HEK293 (cell line): ENCODE results near the gene PDE3B.

Source experiments
- HOXA7 ChIP-seq: sonication (generic); formaldehyde crosslinking; IDR thresholded peaks from 2 replicates; pipeline ENCODE4 v1.8.1; 2022; ENCODE audit warnings: missing genetic modification reagents, borderline replicate concordance
- KLF7 ChIP-seq: fragments of 450-650 bp; formaldehyde crosslinking; IDR thresholded peaks from 2 replicates; pipeline ENCODE4 v1.5.1; 2016; ENCODE audit warnings: missing biosample characterization, missing genetic modification characterization, borderline replicate concordance
- KLF8 ChIP-seq: fragments of 450-650 bp; formaldehyde crosslinking; IDR thresholded peaks from 2 replicates; pipeline ENCODE4 v1.5.1; 2016; ENCODE audit warnings: missing biosample characterization, missing genetic modification characterization
- PRDM1 ChIP-seq: fragments of 450-650 bp; formaldehyde crosslinking; IDR thresholded peaks from 2 replicates; pipeline ENCODE4; 2016; ENCODE audit warnings: missing biosample characterization, missing genetic modification characterization
- PRDM10 ChIP-seq: fragments of 450-650 bp; formaldehyde crosslinking; IDR thresholded peaks from 2 replicates; pipeline ENCODE4 v1.5.1; 2016; ENCODE audit warnings: missing biosample characterization, missing genetic modification characterization
- PRDM2 ChIP-seq: fragments of 450-650 bp; formaldehyde crosslinking; IDR thresholded peaks from 2 replicates; pipeline ENCODE4 v1.5.1; 2016; ENCODE audit warnings: missing biosample characterization, missing genetic modification characterization, borderline replicate concordance
- ZBTB20 ChIP-seq: fragments of 450-650 bp; formaldehyde crosslinking; IDR thresholded peaks from 2 replicates; pipeline ENCODE4 v1.5.1; 2016; ENCODE audit warnings: missing biosample characterization, missing genetic modification characterization
- ZNF10 ChIP-seq: fragments of 450-650 bp; formaldehyde crosslinking; IDR thresholded peaks from 2 replicates; pipeline ENCODE4 v1.5.1; 2017; ENCODE audit warnings: missing biosample characterization, missing genetic modification characterization
- ZNF148 ChIP-seq: fragments of 450-650 bp; formaldehyde crosslinking; IDR thresholded peaks from 2 replicates; pipeline ENCODE4 v1.5.0; 2017; ENCODE audit warnings: missing biosample characterization, missing genetic modification characterization, borderline replicate concordance
- ZNF157 ChIP-seq: fragments of 450-650 bp; formaldehyde crosslinking; IDR thresholded peaks from 2 replicates; pipeline ENCODE4 v1.5.1; 2016; ENCODE audit warnings: missing biosample characterization, missing genetic modification characterization
- ZNF175 ChIP-seq: fragments of 450-650 bp; formaldehyde crosslinking; IDR thresholded peaks from 2 replicates; pipeline ENCODE4 v1.5.1; 2016; ENCODE audit warnings: missing biosample characterization, missing genetic modification characterization
- ZNF18 ChIP-seq: fragments of 450-650 bp; formaldehyde crosslinking; IDR thresholded peaks from 2 replicates; pipeline ENCODE4 v1.5.1; 2016; ENCODE audit warnings: missing biosample characterization, missing genetic modification characterization
- ZNF184 ChIP-seq: fragments of 450-650 bp; IDR thresholded peaks from 2 replicates; pipeline ENCODE4 v1.5.1; 2018; ENCODE audit warnings: missing biosample characterization, mild to moderate bottlenecking, missing genetic modification characterization
- ZNF211 ChIP-seq: fragments of 450-650 bp; formaldehyde crosslinking; IDR thresholded peaks from 2 replicates; pipeline ENCODE4 v1.5.1; 2016; ENCODE audit warnings: low read depth, missing biosample characterization, missing genetic modification characterization
- ZNF302 ChIP-seq: fragments of 450-650 bp; formaldehyde crosslinking; IDR thresholded peaks from 2 replicates; pipeline ENCODE4 v1.5.1; 2016; ENCODE audit warnings: missing biosample characterization, missing genetic modification characterization, low read depth
- ZNF341 ChIP-seq: fragments of 450-650 bp; formaldehyde crosslinking; IDR thresholded peaks from 2 replicates; pipeline ENCODE4; 2016; ENCODE audit warnings: low read depth, missing biosample characterization, missing genetic modification characterization
- ZNF366 ChIP-seq: fragments of 450-650 bp; formaldehyde crosslinking; conservative IDR thresholded peaks from 2 replicates; pipeline ENCODE4 v1.5.1; 2016; ENCODE audit warnings: missing biosample characterization, missing genetic modification characterization
- ZNF426 ChIP-seq: fragments of 450-650 bp; formaldehyde crosslinking; IDR thresholded peaks from 2 replicates; pipeline ENCODE4 v1.5.1; 2017; ENCODE audit warnings: missing biosample characterization, missing genetic modification characterization, mild to moderate bottlenecking, inconsistent platforms, moderate library complexity
- ZNF529 ChIP-seq: fragments of 450-650 bp; formaldehyde crosslinking; IDR thresholded peaks from 2 replicates; pipeline ENCODE4 v1.5.1; 2017; ENCODE audit warnings: missing genetic modification characterization, missing biosample characterization; ENCODE audit not compliant: insufficient replicate concordance
- ZNF624 ChIP-seq: fragments of 450-650 bp; formaldehyde crosslinking; IDR thresholded peaks from 2 replicates; pipeline ENCODE4 v1.5.1; 2017; ENCODE audit warnings: missing biosample characterization, missing genetic modification characterization
- ZNF626 ChIP-seq: fragments of 450-650 bp; sonication (Bioruptor Pico); formaldehyde crosslinking; IDR thresholded peaks from 2 replicates; pipeline ENCODE4 v1.5.1; 2018; ENCODE audit warnings: missing biosample characterization, missing genetic modification characterization, inconsistent platforms
- ZNF629 ChIP-seq: fragments of 450-650 bp; formaldehyde crosslinking; IDR thresholded peaks from 2 replicates; pipeline ENCODE4 v1.5.1; 2017; ENCODE audit warnings: missing biosample characterization, missing genetic modification characterization
- ZNF660 ChIP-seq: fragments of 450-650 bp; IDR thresholded peaks from 2 replicates; pipeline ENCODE4 v1.5.1; 2018; ENCODE audit warnings: missing biosample characterization, mild to moderate bottlenecking, missing genetic modification characterization
- ZNF677 ChIP-seq: fragments of 450-650 bp; IDR thresholded peaks from 2 replicates; pipeline ENCODE4 v1.5.0; 2018; ENCODE audit warnings: missing biosample characterization, mild to moderate bottlenecking, missing genetic modification characterization, moderate library complexity
- ZNF792 ChIP-seq: fragments of 450-650 bp; formaldehyde crosslinking; IDR thresholded peaks from 2 replicates; pipeline ENCODE4 v1.5.1; 2016; ENCODE audit warnings: missing biosample characterization, missing genetic modification characterization
- ZSCAN23 ChIP-seq: fragments of 450-650 bp; formaldehyde crosslinking; IDR thresholded peaks from 2 replicates; pipeline ENCODE4 v1.5.1; 2016; ENCODE audit warnings: missing biosample characterization, missing genetic modification characterization

PDE3B gene

GRCh38 chr11:14764579-14765527, 121.2 kb downstream of the PDE3B start (continued):
- peak; percentile 63; the same call in 1 of the 2 replicates for TF ChIP-seq ZNF10 (tag by site-specific recombination)
- TF ChIP-seq ZNF624 (tag by site-specific recombination) = no peak
- no peak for TF ChIP-seq ZNF18 (tag by site-specific recombination)
- no peak for TF ChIP-seq ZNF341
- TF ChIP-seq ZSCAN23 (tag by site-specific recombination) = no peak
- TF ChIP-seq HOXA7 (CRISPR knock-in tag) = no peak
- no peak for TF ChIP-seq ZNF157 (tag by site-specific recombination)
- no peak for TF ChIP-seq ZNF426
- TF ChIP-seq ZNF529 (tag by site-specific recombination) = no peak
- no peak for TF ChIP-seq ZNF211 (tag by site-specific recombination)
- peak; percentile 72 for TF ChIP-seq ZNF366 (tag by site-specific recombination)
- peak; percentile 91 for TF ChIP-seq ZNF629
- no peak for TF ChIP-seq ZNF175 (tag by site-specific recombination)
- peak; percentile 47; the same call in 1 of the 2 replicates for TF ChIP-seq ZNF660
- no peak for TF ChIP-seq PRDM1
- no peak for TF ChIP-seq KLF8 (tag by site-specific recombination)
- no peak for TF ChIP-seq ZNF302 (tag by site-specific recombination)
- TF ChIP-seq ZNF792 (tag by site-specific recombination) = no peak
- TF ChIP-seq ZBTB20 (tag by site-specific recombination) = no peak
- no peak for TF ChIP-seq PRDM2
- TF ChIP-seq ZNF626 (tag by site-specific recombination) = no peak
- no peak for TF ChIP-seq ZNF677 (tag by site-specific recombination)
- TF ChIP-seq ZNF148 (tag by site-specific recombination) = no peak
- no peak for TF ChIP-seq PRDM10 (tag by site-specific recombination)
- no peak for TF ChIP-seq ZNF184 (tag by site-specific recombination)
- no peak for TF ChIP-seq KLF7 (tag by site-specific recombination)
